Measurements from ENCODE around the gene MARCHF9.
A peak's percentile ranks its signal among the peaks of the same experiment; 100 is the strongest.

Gene MARCHF9

DNA sequence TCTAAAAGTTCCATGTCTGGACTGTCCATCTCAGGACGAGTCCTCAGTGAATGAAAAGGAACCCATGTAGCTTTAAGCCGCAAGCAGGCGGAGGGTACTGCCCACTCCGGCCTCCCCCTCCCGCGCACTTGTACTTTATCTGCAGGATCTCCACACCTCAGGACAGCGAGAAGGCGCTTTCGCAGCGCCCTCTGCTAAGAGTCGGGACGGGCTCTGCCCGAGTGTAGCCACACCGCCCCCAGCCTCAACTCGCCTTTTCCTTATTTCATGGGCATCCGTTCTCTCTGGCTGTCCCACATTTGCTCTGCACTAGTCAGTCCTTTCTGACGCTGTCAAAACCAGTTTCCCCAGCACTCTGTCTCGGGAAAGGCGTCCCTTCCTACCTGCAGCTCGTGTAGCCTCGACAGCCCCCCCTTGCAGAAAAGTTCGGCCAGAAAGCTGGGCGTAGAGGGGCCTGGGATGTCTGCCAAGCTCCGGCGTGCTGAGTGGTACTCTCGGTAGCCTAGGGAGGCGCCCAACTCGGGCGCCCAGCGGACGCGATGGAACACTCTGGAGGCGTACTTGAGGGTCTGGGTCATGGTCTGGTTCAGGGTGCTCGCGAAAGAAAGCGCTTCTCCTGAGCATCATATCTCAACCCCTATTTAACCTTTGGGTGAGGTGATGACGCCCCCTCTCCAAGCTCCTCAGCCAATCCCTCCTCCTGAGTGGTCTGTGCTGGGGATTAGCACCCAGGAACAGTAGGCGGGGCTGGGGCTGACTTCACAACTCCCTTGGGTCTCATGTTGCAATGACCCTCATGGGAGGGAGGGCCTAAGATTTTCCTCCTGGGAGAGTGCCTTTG, 11.8 kb downstream of the MARCHF9 start, which contains the start of gene CYP27B1:
CYP27B1 (minus strand) TSS at position 615 of the 841 bp plus-strand sequence; CDS start at position 578, 37 bp downstream.
- H3K27ac ChIP-seq: peak within 1 kb of the TSS; percentile 53
- TF ChIP-seq, protein P1, sequence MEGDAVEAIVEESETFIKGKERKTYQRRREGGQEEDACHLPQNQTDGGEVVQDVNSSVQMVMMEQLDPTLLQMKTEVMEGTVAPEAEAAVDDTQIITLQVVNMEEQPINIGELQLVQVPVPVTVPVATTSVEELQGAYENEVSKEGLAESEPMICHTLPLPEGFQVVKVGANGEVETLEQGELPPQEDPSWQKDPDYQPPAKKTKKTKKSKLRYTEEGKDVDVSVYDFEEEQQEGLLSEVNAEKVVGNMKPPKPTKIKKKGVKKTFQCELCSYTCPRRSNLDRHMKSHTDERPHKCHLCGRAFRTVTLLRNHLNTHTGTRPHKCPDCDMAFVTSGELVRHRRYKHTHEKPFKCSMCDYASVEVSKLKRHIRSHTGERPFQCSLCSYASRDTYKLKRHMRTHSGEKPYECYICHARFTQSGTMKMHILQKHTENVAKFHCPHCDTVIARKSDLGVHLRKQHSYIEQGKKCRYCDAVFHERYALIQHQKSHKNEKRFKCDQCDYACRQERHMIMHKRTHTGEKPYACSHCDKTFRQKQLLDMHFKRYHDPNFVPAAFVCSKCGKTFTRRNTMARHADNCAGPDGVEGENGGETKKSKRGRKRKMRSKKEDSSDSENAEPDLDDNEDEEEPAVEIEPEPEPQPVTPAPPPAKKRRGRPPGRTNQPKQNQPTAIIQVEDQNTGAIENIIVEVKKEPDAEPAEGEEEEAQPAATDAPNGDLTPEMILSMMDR (conservative IDR thresholded peaks at IDR 0.05): no peak
- TF ChIP-seq ZFX (IDR thresholded peaks at IDR 0.05): no peak

- H3K27ac ChIP-seq: no peak overlapping the region
- TF ChIP-seq, protein P1 (conservative IDR thresholded peaks at IDR 0.05): no peak
- no peak for TF ChIP-seq ZFX (IDR thresholded peaks at IDR 0.05)
Observed at GRCh38 chr12:57767305-57767698, 12.4 kb downstream of the MARCHF9 start.

DNA sequence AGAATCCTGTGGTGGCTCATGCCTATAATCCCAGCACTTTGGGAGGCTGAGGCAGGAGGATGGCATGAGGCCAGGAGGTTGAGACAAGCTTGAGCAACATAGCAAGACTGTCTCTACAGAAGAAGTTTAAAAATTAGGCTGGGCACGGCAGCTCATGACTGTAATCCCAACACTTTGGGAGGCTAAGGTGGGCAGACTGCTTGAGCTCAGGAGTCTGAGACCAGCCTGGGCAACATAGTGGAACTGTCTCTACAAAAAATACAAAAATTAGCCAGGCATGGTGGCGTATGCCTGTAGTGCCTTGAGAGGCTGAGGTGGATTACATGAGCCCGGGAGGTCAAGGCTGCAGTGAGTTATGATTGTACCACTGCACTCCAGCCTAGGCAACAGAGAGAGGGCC, 13.0 kb downstream of the MARCHF9 start:
- TF ChIP-seq, protein P1 (conservative IDR thresholded peaks at IDR 0.05): no peak
- TF ChIP-seq ZFX (IDR thresholded peaks at IDR 0.05): no peak
- no peak overlapping the region for H3K27ac ChIP-seq

- no peak overlapping the region for H3K27ac ChIP-seq
- TF ChIP-seq, protein P1 (conservative IDR thresholded peaks at IDR 0.05): no peak
- TF ChIP-seq ZFX (IDR thresholded peaks at IDR 0.05): no peak
Observed at GRCh38 chr12:57769594-57769993, 14.7 kb downstream of the MARCHF9 start.

- TF ChIP-seq, protein P1 (conservative IDR thresholded peaks at IDR 0.05): no peak
- no peak for TF ChIP-seq ZFX (IDR thresholded peaks at IDR 0.05)
- H3K27ac ChIP-seq: peak overlapping the region; percentile 97; the same call in 1 of the 2 replicates
Observed at GRCh38 chr12:57770734-57771133, 15.8 kb downstream of the MARCHF9 start.

DNA sequence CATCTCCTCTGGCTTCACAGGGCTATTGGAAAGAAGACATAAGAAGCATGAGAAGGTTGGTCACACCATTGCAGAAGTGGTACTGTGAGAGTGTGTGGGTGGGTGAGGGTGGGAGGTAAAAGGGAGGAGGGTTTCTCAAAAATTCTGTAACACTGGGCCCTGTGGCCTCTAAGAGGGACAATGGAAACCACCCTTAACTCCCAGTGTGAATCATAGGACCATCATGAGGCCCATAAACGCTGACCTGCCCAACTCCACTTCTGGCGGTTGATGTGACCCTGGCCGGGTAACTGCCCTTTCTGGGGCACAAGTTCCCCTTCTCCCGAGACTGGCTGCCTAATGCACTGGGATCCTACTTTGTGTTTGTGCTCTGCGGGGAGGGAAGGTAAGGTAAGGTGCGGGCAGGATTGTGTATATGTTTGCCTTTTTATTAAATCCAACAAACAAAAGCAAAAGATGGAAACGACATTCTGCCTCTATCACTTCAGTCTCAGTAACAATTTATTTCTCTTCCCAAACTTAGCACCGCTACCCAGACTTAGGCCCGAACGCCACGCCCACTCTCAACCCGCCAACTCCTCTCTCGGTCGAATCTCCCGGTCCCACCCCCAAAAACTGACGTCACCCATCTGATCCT, 16.5 kb downstream of the MARCHF9 start:
- TF ChIP-seq, protein P1 (conservative IDR thresholded peaks at IDR 0.05): no peak
- no peak for TF ChIP-seq ZFX (IDR thresholded peaks at IDR 0.05)

GRCh38 chr12:57771873-57772428, 17.0 kb downstream of the MARCHF9 start, which contains the start of gene METTL1:
Gene METTL1, minus strand, starts transcription at chr12:57772105. Its CDS starts 22 bp downstream, at chr12:57772083.
- TF ChIP-seq ZFX (IDR thresholded peaks at IDR 0.05): peak; percentile 67
- TF ChIP-seq, protein P1 (conservative IDR thresholded peaks at IDR 0.05): no peak
- peak within 1 kb of the TSS; percentile 97 for H3K27ac ChIP-seq

More for the DNA sequence above, 16.5 kb downstream of the MARCHF9 start:
- peak overlapping the region; percentile 97 for H3K27ac ChIP-seq
